Trophoblast cell (in vitro differentiated cells and primary cell): ENCODE measurements around the gene RAMP3.

ENCODE experiments used
- DNase-seq, 2 donors: peaks; one replicate each; pipeline ENCODE4 v3.0.0-alpha.2; 2016
- H2AFZ ChIP-seq: 2 replicates; pipeline ENCODE4 v1.6.1; 2013; ENCODE audit warnings: low read length, moderate library complexity, mild to moderate bottlenecking; ENCODE audit not compliant: insufficient read depth, poor library complexity
- H2AK5ac ChIP-seq: 2 replicates; pipeline ENCODE4 v1.6.1; 2013; ENCODE audit warnings: mild to moderate bottlenecking, low read length
- H2BK120ac ChIP-seq: 2 replicates; pipeline ENCODE4 v1.6.1; 2013; ENCODE audit warnings: low read length, mild to moderate bottlenecking, moderate library complexity; ENCODE audit not compliant: insufficient read depth, poor library complexity
- H2BK12ac ChIP-seq: 2 replicates; pipeline ENCODE4 v1.6.1; 2013; ENCODE audit warnings: mild to moderate bottlenecking, low read length, moderate library complexity
- H2BK5ac ChIP-seq: 2 replicates; pipeline ENCODE4 v1.6.1; 2013; ENCODE audit warnings: low read length, low read depth, moderate library complexity, mild to moderate bottlenecking; ENCODE audit not compliant: poor library complexity
- H3K14ac ChIP-seq: 2 replicates; pipeline ENCODE4 v1.6.1; 2013; ENCODE audit warnings: mild to moderate bottlenecking, low read length
- H3K18ac ChIP-seq: 2 replicates; pipeline ENCODE4 v1.6.1; 2013; ENCODE audit warnings: mild to moderate bottlenecking, low read length
- H3K23ac ChIP-seq: 2 replicates; pipeline ENCODE4 v1.6.1; 2013; ENCODE audit warnings: low read length
- H3K27ac ChIP-seq: 2 replicates; pipeline ENCODE4 v1.5.1; 2013; ENCODE audit warnings: low read depth, mild to moderate bottlenecking, inconsistent platforms, low read length, moderate library complexity
- H3K27me3 ChIP-seq: 2 replicates; pipeline ENCODE4 v1.6.1; 2013; ENCODE audit warnings: inconsistent platforms, mild to moderate bottlenecking, low read length, moderate library complexity; ENCODE audit not compliant: insufficient read depth
- H3K36me3 ChIP-seq, 2 experiments: 1 replicate in 1 of 2; 2 replicates in 1 of 2; pipeline ENCODE4 v1.6.1; 2013; ENCODE audit warnings: low read length in 2 of 2, mild to moderate bottlenecking in 2 of 2, moderate library complexity in 1 of 2; ENCODE audit not compliant: insufficient read depth in 2 of 2, control insufficient read depth in 1 of 2
- H3K4ac ChIP-seq: 2 replicates; pipeline ENCODE4 v1.6.1; 2013; ENCODE audit warnings: low read depth, mild to moderate bottlenecking, low read length, moderate library complexity
- H3K4me1 ChIP-seq, 2 experiments: 1 replicate in 1 of 2; 2 replicates in 1 of 2; pipeline ENCODE4 v1.6.1; 2013; ENCODE audit warnings: low read length in 2 of 2, mild to moderate bottlenecking in 2 of 2, moderate library complexity in 1 of 2; ENCODE audit not compliant: insufficient read depth in 2 of 2, control insufficient read depth in 1 of 2
- H3K4me2 ChIP-seq: 2 replicates; pipeline ENCODE4 v1.6.1; 2013; ENCODE audit warnings: inconsistent platforms, mild to moderate bottlenecking, low read length, moderate library complexity
- H3K4me3 ChIP-seq: 2 replicates; pipeline ENCODE4 v1.5.1; 2013; ENCODE audit warnings: mild to moderate bottlenecking, low read depth, low read length, inconsistent platforms
- H3K79me1 ChIP-seq: one replicate; pipeline ENCODE4 v1.6.1; 2013; ENCODE audit warnings: low read length
- H3K79me2 ChIP-seq: 2 replicates; pipeline ENCODE4 v1.6.1; 2013; ENCODE audit warnings: low read length, mild to moderate bottlenecking; ENCODE audit not compliant: control insufficient read depth, insufficient read depth, poor library complexity
- H3K9ac ChIP-seq: 2 replicates; pipeline ENCODE4 v1.6.1; 2013; ENCODE audit warnings: mild to moderate bottlenecking, low read length
- H3K9me3 ChIP-seq: 2 replicates; pipeline ENCODE4 v1.6.1; 2013; ENCODE audit warnings: low read depth, mild to moderate bottlenecking, control low read depth, inconsistent platforms, low read length; ENCODE audit not compliant: insufficient read depth
- H4K12ac ChIP-seq: 2 replicates; pipeline ENCODE4 v1.6.1; 2013; ENCODE audit warnings: low read depth, mild to moderate bottlenecking, low read length, moderate library complexity
- H4K8ac ChIP-seq: 2 replicates; pipeline ENCODE4 v1.6.1; 2013; ENCODE audit warnings: low read depth, mild to moderate bottlenecking, low read length, moderate library complexity
- H4K91ac ChIP-seq: one replicate; pipeline ENCODE4 v1.6.1; 2013; ENCODE audit warnings: low read depth, mild to moderate bottlenecking, low read length, moderate library complexity
- WGBS: extraction: QIAGEN DNeasy Blood & Tissue Kit; methylation state at CpG from one replicate; pipeline ENCODE4 v1.1.7; 2013; ENCODE audit warnings: missing lambda C conversion rate; ENCODE audit not compliant: insufficient read length, insufficient coverage; ENCODE audit errors: extremely low coverage; 5-methylcytosine and 5-hydroxymethylcytosine counted together

Gene RAMP3

GRCh38 chr7:45181286-45181960 is 23.8 kb downstream of the RAMP3 start:
- Histone ChIP-seq H4K8ac (no peak overlapping the region), H4K12ac (no peak overlapping the region), H2BK120ac (no peak overlapping the region), H2AK5ac (no peak overlapping the region), H4K91ac (no peak overlapping the region), H3K23ac (no peak overlapping the region), H3K9ac (no peak overlapping the region), H3K79me2 (no peaks in the 10 kb centered on the region), H3K27ac (no peak overlapping the region), H3K36me3 (no peaks in the 10 kb centered on the region), H3K27me3 (no peaks in the 10 kb centered on the region), H2BK5ac (no peak overlapping the region), H3K4me1 (no peaks in the 10 kb centered on the region), H3K14ac (no peak overlapping the region), H3K4me3 (no peak overlapping the region), H3K9me3 (no peaks in the 10 kb centered on the region), H3K4me2 (no peak overlapping the region), H2BK12ac (no peak overlapping the region), H3K4ac (no peak overlapping the region), H2AFZ (no peak overlapping the region), H3K18ac (no peak overlapping the region), H3K79me1 (no peaks in the 10 kb centered on the region)
- no peak for DNase-seq
- no CpG with 5 or more reads among the region's 7 CpGs for WGBS

DNA sequence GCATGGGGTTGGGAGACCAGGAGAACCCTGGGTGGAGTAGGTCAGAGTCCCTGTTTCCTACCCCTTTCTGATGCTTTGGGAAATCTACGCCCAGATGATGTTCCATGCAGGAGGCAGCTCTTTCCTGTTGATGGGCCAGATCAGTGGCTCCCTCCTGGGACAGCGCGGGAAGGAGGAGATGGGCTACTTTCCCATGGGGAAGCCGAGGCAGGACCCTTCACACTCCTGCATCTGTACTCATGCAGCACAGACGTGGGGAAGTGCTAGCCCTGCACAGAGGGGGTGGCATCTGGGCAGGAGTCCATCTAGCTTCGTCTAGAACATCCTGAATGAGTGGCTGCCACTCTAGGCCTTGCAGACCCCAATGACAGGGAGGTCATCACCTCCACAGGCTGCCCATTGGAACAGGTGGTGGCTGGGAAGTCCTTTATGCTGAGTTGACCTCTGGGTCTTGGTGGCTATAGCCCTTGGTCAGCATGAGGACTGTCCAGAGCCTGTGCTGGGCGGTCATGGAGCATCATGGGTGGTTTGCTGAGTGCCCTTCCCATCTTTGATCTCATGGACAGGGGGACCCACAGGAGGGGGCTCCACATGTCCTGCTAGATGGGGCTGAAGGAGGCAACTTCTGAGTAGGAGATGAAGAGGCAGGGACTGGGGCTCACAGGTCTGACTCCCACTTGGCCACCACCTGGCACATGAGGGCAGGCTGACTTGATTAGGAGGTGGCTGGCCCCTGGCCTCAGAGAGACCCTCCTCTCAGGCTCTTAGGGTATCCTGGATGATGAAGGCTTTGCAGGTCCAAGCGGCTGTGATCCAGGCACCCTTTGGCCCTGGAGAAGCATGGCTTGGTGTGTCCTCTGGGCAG is 24.6 kb downstream of the RAMP3 start:
- Histone ChIP-seq H2BK5ac (no peak overlapping the region), H3K4me3 (no peak overlapping the region), H3K4me2 (no peak overlapping the region), H3K14ac (no peak overlapping the region), H3K9me3 (no peaks in the 10 kb centered on the region), H3K79me2 (no peaks in the 10 kb centered on the region), H3K27me3 (no peaks in the 10 kb centered on the region), H3K4ac (no peak overlapping the region), H3K9ac (no peak overlapping the region), H3K4me1 (no peaks in the 10 kb centered on the region), H2BK120ac (no peak overlapping the region), H3K79me1 (no peaks in the 10 kb centered on the region), H3K23ac (no peak overlapping the region), H4K91ac (no peak overlapping the region), H4K12ac (no peak overlapping the region), H3K36me3 (no peaks in the 10 kb centered on the region), H3K27ac (no peak overlapping the region), H3K18ac (no peak overlapping the region), H4K8ac (no peak overlapping the region), H2AK5ac (no peak overlapping the region), H2BK12ac (no peak overlapping the region), H2AFZ (no peak overlapping the region)
- WGBS: no CpG with 5 or more reads among the region's 8 CpGs
- DNase-seq: no peak

DNA sequence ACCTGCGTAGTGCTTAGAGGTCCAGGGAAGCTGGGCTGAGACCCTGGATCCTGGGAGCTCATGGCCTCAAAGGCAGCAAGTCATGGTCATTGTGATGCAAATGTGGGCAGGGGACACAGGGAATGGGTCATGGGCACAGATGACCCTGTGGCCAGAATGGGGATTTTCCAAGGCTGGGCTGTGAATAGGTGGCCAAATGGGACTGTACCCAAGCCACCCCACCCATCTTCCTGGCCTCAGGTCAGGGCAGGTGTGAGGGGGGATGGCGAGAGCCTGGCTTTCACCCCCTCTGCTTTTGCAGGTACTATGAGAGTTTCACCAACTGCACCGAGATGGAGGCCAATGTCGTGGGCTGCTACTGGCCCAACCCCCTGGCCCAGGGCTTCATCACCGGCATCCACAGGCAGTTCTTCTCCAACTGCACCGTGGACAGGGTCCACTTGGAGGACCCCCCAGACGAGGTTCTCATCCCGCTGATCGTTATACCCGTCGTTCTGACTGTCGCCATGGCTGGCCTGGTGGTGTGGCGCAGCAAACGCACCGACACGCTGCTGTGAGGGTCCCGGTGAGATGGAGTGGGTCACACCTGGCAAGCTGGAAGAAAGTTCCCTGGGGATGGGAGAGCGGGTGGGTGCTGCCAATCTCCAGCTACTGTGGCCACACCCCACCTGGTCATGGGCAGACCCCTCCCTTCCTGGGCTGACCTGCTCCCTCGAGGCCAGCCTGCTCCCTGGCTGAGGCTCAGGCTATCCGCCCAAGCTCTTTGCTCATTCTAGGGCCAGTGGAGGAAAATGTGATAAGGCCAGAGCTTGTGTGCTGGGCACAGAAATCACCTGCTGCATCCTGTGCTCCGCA is 25.5 kb downstream of the RAMP3 start:
- H3K9ac ChIP-seq: no peak overlapping the region
- no peaks in the 10 kb centered on the region for H3K27me3 ChIP-seq
- H4K91ac ChIP-seq: no peak overlapping the region
- H2BK12ac ChIP-seq: no peak overlapping the region
- no peak overlapping the region for H3K4ac ChIP-seq
- H3K4me3 ChIP-seq: no peak overlapping the region
- no peak overlapping the region for H4K8ac ChIP-seq
- H2AK5ac ChIP-seq: no peak overlapping the region
- no peak overlapping the region for H4K12ac ChIP-seq
- H3K79me2 ChIP-seq: no peaks in the 10 kb centered on the region
- DNase-seq: no peak
- no peak overlapping the region for H3K27ac ChIP-seq
- H2AFZ ChIP-seq: no peak overlapping the region
- H3K14ac ChIP-seq: no peak overlapping the region
- H3K23ac ChIP-seq: no peak overlapping the region
- no CpG with 5 or more reads among the region's 21 CpGs for WGBS
- H3K9me3 ChIP-seq: peaks cover 2% of the 10 kb centered on the region
- H2BK5ac ChIP-seq: no peak overlapping the region
- no peak overlapping the region for H3K18ac ChIP-seq
- H2BK120ac ChIP-seq: no peak overlapping the region
- H3K4me2 ChIP-seq: no peak overlapping the region
- no peaks in the 10 kb centered on the region for H3K4me1 ChIP-seq
- no peaks in the 10 kb centered on the region for H3K36me3 ChIP-seq
- no peaks in the 10 kb centered on the region for H3K79me1 ChIP-seq

DNA sequence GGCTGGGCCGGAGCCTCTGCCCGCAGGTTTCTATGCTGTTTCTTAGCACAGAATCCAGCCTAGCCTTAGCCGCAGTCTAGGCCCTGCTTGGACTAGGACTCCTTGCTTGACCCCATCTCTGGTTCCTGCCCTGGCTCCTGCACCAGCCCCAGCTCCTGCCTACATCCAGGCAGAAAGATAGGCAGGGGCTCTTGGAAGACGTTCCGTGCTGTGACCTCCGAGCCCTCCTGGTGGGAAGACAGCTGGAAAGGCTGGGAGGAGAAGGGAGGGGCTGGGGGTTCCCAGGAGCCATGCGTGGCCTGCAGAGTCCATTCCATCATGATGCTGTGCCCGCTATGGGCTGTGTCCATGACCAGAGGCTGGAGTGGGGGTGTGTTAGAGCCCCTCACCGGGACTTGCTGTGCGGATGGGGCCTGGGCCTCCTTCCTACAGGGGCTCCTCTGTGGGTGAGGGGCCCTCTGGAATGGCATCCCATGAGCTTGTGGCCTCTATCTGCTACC is 26.2 kb downstream of the RAMP3 start:
- no peak overlapping the region for H3K18ac ChIP-seq
- no peaks in the 10 kb centered on the region for H3K27me3 ChIP-seq
- no CpG with 5 or more reads among the region's 10 CpGs for WGBS

More for the DNA sequence above, 26.2 kb downstream of the RAMP3 start:
- no peak overlapping the region for H4K12ac ChIP-seq
- no peak overlapping the region for H3K27ac ChIP-seq
- no peak overlapping the region for H3K14ac ChIP-seq
- H4K8ac ChIP-seq: no peak overlapping the region
- no peak overlapping the region for H3K23ac ChIP-seq
- no peak overlapping the region for H2AK5ac ChIP-seq
- H3K36me3 ChIP-seq: no peaks in the 10 kb centered on the region
- H2BK5ac ChIP-seq: no peak overlapping the region
- H2BK120ac ChIP-seq: no peak overlapping the region
- no peak for DNase-seq
- no peak overlapping the region for H3K4me3 ChIP-seq
- peaks cover 3% of the 10 kb centered on the region for H3K9me3 ChIP-seq
- H4K91ac ChIP-seq: no peak overlapping the region
- H2AFZ ChIP-seq: no peak overlapping the region
- no peaks in the 10 kb centered on the region for H3K4me1 ChIP-seq
- no peak overlapping the region for H3K4ac ChIP-seq
- H3K79me2 ChIP-seq: no peaks in the 10 kb centered on the region
- H3K4me2 ChIP-seq: no peak overlapping the region
- H3K9ac ChIP-seq: no peak overlapping the region
- no peaks in the 10 kb centered on the region for H3K79me1 ChIP-seq
- H2BK12ac ChIP-seq: no peak overlapping the region
